OCI-LY1 (cell line): ENCODE data around the gene ZSCAN21.

ENCODE experiments used
- CTCF ChIP-seq: fragments of 200-600 bp; sonication (generic), shearing (Covaris generic); IDR thresholded peaks from 2 replicates; pipeline ENCODE4 v1.5.1; 2017; ENCODE audit warnings: mild to moderate bottlenecking, antibody characterized with exemption, low read length, moderate library complexity, mixed read lengths
- EZH2 ChIP-seq: fragments of 200-600 bp; sonication (generic), shearing (Covaris generic); IDR thresholded peaks from 2 replicates; pipeline ENCODE4 v1.8.0; 2017; ENCODE audit warnings: borderline replicate concordance, mixed run types, mild to moderate bottlenecking, antibody characterized with exemption, low read length, moderate library complexity, mixed read lengths

- TF ChIP-seq EZH2 (no peak), CTCF (no peak)
These were observed 20.0 kb upstream of the ZSCAN21 start for GRCh38 chr7:100029596-100029995.
